Panc1 (cell line): Measurements from ENCODE around the gene GZMB.

Experiments
- POLR2AphosphoS5 ChIP-seq: IDR thresholded peaks from 2 replicates; pipeline ENCODE4 v1.6.1; 2012; ENCODE audit warnings: mild to moderate bottlenecking, low read depth, low read length, moderate library complexity
- SIN3A ChIP-seq: IDR thresholded peaks from 2 replicates; pipeline ENCODE4 v1.6.1; 2012; ENCODE audit warnings: low read depth, mild to moderate bottlenecking, low read length, moderate library complexity, borderline replicate concordance; ENCODE audit not compliant: insufficient read depth
- TCF7L2 ChIP-seq: IDR thresholded peaks from 2 replicates; pipeline ENCODE4 v1.6.1; 2011; ENCODE audit warnings: mild to moderate bottlenecking, low read depth, low read length, inconsistent platforms
- TF ChIP-seq, protein P1 (sequence below): fragments of 450-650 bp; IDR thresholded peaks from 2 replicates; pipeline ENCODE4 v1.5.1; 2017; ENCODE audit warnings: mild to moderate bottlenecking
- TF ChIP-seq, protein P2 (sequence below), 2 experiments: IDR thresholded peaks; 2 replicates each; pipeline ENCODE4 v1.6.1; 2011 to 2012; ENCODE audit warnings: low read depth in 2 of 2, control low read depth in 1 of 2, low read length in 1 of 2, mild to moderate bottlenecking in 1 of 2, moderate library complexity in 1 of 2; ENCODE audit not compliant: insufficient read depth in 1 of 2

DNA sequence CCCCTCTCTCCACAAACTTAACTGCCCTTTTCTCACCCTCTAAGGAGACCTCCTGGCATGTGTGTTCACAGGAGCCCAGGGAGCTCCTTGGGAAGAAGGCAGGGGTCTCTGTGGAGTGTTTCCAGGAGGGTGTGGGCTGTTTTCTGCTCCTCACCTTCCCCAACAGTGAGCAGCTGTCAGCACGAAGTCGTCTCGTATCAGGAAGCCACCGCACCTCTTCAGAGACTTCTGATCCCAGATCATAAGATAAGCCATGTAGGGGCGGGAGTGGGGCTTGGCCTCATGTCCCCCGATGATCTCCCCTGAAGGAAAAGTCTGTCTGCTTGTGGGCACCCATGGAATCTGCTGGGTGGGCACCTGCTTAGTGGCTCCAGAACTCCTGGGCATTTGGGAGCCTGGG is 1.2 kb downstream of the GZMB start:
- TF ChIP-seq, protein P1, sequence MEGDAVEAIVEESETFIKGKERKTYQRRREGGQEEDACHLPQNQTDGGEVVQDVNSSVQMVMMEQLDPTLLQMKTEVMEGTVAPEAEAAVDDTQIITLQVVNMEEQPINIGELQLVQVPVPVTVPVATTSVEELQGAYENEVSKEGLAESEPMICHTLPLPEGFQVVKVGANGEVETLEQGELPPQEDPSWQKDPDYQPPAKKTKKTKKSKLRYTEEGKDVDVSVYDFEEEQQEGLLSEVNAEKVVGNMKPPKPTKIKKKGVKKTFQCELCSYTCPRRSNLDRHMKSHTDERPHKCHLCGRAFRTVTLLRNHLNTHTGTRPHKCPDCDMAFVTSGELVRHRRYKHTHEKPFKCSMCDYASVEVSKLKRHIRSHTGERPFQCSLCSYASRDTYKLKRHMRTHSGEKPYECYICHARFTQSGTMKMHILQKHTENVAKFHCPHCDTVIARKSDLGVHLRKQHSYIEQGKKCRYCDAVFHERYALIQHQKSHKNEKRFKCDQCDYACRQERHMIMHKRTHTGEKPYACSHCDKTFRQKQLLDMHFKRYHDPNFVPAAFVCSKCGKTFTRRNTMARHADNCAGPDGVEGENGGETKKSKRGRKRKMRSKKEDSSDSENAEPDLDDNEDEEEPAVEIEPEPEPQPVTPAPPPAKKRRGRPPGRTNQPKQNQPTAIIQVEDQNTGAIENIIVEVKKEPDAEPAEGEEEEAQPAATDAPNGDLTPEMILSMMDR = no peak
- no peak for TF ChIP-seq SIN3A
- TF ChIP-seq POLR2AphosphoS5 = no peak
- TF ChIP-seq TCF7L2 = no peak
- TF ChIP-seq, protein P2, sequence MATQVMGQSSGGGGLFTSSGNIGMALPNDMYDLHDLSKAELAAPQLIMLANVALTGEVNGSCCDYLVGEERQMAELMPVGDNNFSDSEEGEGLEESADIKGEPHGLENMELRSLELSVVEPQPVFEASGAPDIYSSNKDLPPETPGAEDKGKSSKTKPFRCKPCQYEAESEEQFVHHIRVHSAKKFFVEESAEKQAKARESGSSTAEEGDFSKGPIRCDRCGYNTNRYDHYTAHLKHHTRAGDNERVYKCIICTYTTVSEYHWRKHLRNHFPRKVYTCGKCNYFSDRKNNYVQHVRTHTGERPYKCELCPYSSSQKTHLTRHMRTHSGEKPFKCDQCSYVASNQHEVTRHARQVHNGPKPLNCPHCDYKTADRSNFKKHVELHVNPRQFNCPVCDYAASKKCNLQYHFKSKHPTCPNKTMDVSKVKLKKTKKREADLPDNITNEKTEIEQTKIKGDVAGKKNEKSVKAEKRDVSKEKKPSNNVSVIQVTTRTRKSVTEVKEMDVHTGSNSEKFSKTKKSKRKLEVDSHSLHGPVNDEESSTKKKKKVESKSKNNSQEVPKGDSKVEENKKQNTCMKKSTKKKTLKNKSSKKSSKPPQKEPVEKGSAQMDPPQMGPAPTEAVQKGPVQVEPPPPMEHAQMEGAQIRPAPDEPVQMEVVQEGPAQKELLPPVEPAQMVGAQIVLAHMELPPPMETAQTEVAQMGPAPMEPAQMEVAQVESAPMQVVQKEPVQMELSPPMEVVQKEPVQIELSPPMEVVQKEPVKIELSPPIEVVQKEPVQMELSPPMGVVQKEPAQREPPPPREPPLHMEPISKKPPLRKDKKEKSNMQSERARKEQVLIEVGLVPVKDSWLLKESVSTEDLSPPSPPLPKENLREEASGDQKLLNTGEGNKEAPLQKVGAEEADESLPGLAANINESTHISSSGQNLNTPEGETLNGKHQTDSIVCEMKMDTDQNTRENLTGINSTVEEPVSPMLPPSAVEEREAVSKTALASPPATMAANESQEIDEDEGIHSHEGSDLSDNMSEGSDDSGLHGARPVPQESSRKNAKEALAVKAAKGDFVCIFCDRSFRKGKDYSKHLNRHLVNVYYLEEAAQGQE (IDR thresholded peaks at IDR 0.05; ENCODE audit: insufficient read depth in 1 of 2, low read depth in 2 of 2, low read length in 1 of 2) = no peak
